Heart left ventricle (tissue), 16 donors: ENCODE measurements around the gene NHLRC2. TPM values are rescaled to one million over a fixed set of nuclear protein-coding genes. Genes with fewer than 3 reads are reported as not detected.
"Not testable (repeated sequence)": the region's sequence is repeated elsewhere in the genome, so short reads cannot be mapped to it uniquely, and the experiment has no call there.

Source experiments
- ATAC-seq, 4 donors: fragments of 200-7000 bp; cut with Tn5 transposase; one replicate each; pipeline ENCODE4 v1.9.1; 2020 to 2022; ENCODE audit warnings: moderate library complexity in 4 of 4, mild to moderate bottlenecking in 3 of 4, moderate number of reproducible peaks in 1 of 4
- DNase-seq, 5 donors: peaks; one replicate each; pipeline ENCODE4 v3.0.0-alpha.2; 2020
- H3K27ac ChIP-seq, 12 donors: fragments of 200-600 bp; sonication (generic) in 4 of 12; one replicate each; pipeline versions ENCODE4 v1.5.0 to v1.8.0; 2016 to 2022; ENCODE audit warnings: mild to moderate bottlenecking in 2 of 12
- H3K27me3 ChIP-seq, 9 donors: fragments of 200-600 bp; sonication (generic) in 2 of 9; one replicate each; pipeline versions ENCODE4 v1.5.1 to v1.8.0; 2016 to 2022; ENCODE audit warnings: mild to moderate bottlenecking in 3 of 9
- H3K36me3 ChIP-seq, 9 donors: fragments of 200-600 bp; sonication (generic) in 2 of 9; one replicate each; pipeline versions ENCODE4 v1.5.0 to v1.8.0; 2018 to 2022; ENCODE audit warnings: mild to moderate bottlenecking in 2 of 9
- H3K4me1 ChIP-seq, 12 donors: fragments of 200-600 bp; sonication (generic) in 4 of 12; one replicate each; pipeline versions ENCODE4 v1.5.0 to v1.8.0; 2016 to 2022; ENCODE audit warnings: mild to moderate bottlenecking in 3 of 12
- H3K4me3 ChIP-seq, 12 donors: fragments of 200-600 bp; sonication (generic) in 4 of 12; one replicate each; pipeline versions ENCODE4 v1.5.0 to v1.8.0; 2017 to 2022; ENCODE audit warnings: mild to moderate bottlenecking in 9 of 12, moderate library complexity in 4 of 12
- H3K9me3 ChIP-seq, 12 donors: fragments of 200-600 bp; sonication (generic) in 4 of 12; one replicate each; pipeline versions ENCODE4 v1.5.0 to v1.8.0; 2016 to 2022; ENCODE audit warnings: mild to moderate bottlenecking in 1 of 12
- CTCF ChIP-seq, 12 donors: fragments of 200-600 bp; sonication (generic) in 4 of 12; IDR thresholded peaks; one replicate each; pipeline versions ENCODE4 v1.5.0 to v1.8.0; 2018 to 2022; ENCODE audit warnings: antibody characterized with exemption in 12 of 12, mild to moderate bottlenecking in 5 of 12
- POLR2A ChIP-seq, 2 donors: fragments of 450-650 bp; IDR thresholded peaks; one replicate each; pipeline ENCODE4 v1.6.1; 2017; ENCODE audit warnings: antibody characterized with exemption in 2 of 2, mild to moderate bottlenecking in 2 of 2, moderate library complexity in 2 of 2
- WGBS, 4 donors: extraction: QIAGEN DNeasy Blood & Tissue Kit in 2 of 4; methylation state at CpG; one replicate each; pipeline versions ENCODE4 v1.1.5 to v1.1.7; 2013 to 2018; 5-methylcytosine and 5-hydroxymethylcytosine counted together
- intact Hi-C, 10 donors: fragments of 100-400 bp; cut with DNase I; formaldehyde crosslinking; loops; one replicate each; pipeline versions ENCODE4 v1.11.1 to v1.14.2; 2022
- polyA plus RNA-seq, 2 donors: library from polyadenylated mRNA; stranded (reverse); fragments of 200-250 nt; gene quantifications; one replicate each; pipeline ENCODE4 v1.2.3, GENCODE V29; 2013
- total RNA-seq, 9 donors: library from RNA; depleted of rRNA in 2 of 9; stranded (reverse); fragments of >200 nt in 2 of 9; fragmentation: NEBNext Ultra II Directional in 3 of 9; extraction: Animal tissue kit (Norgen Biotek cat#: 25700) in 3 of 9; gene quantifications; one replicate each; pipeline versions ENCODE4 v1.1.0 to v1.2.4, GENCODE V29; 2016 to 2023
- donor health status: ischemic (EF 13 %, LVEDD 7.1; RV severe dilation, severe dysfunction).
- donor health status: healthy with polysubstance abuse.
- donor health status: DM: no; HTN: yes; CAD: no.
- donor health status: DM: no; HTN: no; CAD: no.
- donor health status: ischemic (EF 25% LVEDD 6.9; RV normal size, moderate dysfunction).
- donor health status: ischemic (EF 25% LVEDD 5.7; RV mildly dilated, moderate dysfunction).
- donor health status: healthy.
- donor health status: DM: yes; HTN: yes; CAD: no.
- donor health status: ischemic (EF 35%, LVEDD 5.7; RV mildly dilated, moderate dysfunction).
- donor health status: nonischemic (EF 11% LVEDD 7.7; RV severe dilation, severe dysfunction).
- donor health status: DM: yes; HTN: yes; CAD: no.
- donor health status: PGD.
- donor health status: ischemic (EF 29% LVEDD 5.4; RV normal size, mild dysfunction).
- donor health status: nonischemic (EF 23%, LVEDD 6.1; RV moderate dilation, normal function).

NHLRC2 gene
- total and polyA plus RNA-seq, 11 donors, result 13.0 to 105 (median 76.1) TPM

- Histone ChIP-seq H3K9me3 (no peaks in the 10 kb centered on the region), H3K4me1 (no peaks in the 10 kb centered on the region), H3K4me3 (no peak overlapping the region), H3K36me3 (no peaks in the 10 kb centered on the region), H3K27ac (no peak overlapping the region), H3K27me3 (no peaks in the 10 kb centered on the region)
- TF ChIP-seq CTCF (IDR thresholded peaks at IDR 0.05) (no peak), POLR2A (IDR thresholded peaks at IDR 0.05) (no peak)
- WGBS, 4 donors, result 81% methylated on average over 7 of the region's 7 CpGs
- DNase-seq (no peak), ATAC-seq (no peak)
- intact Hi-C loops, result no loop called here
Measured at GRCh38 chr10:113937756-113938155, 83.3 kb downstream of the NHLRC2 start.

GRCh38 chr10:113939212-113939860 lies 84.9 kb downstream of the NHLRC2 start:
- Histone ChIP-seq H3K9me3 (no peaks in the 10 kb centered on the region), H3K36me3 (no peaks in the 10 kb centered on the region), H3K27me3 (no peaks in the 10 kb centered on the region), H3K27ac (no peak overlapping the region), H3K4me3 (no peak overlapping the region), H3K4me1 (no peaks in the 10 kb centered on the region)
- DNase-seq, result no peak
- 82 to 88% (median 85%) methylated on average over 7 of the region's 7 CpGs for WGBS, 4 donors
- no peak for ATAC-seq
- TF ChIP-seq CTCF (IDR thresholded peaks at IDR 0.05), result no peak
- no peak for TF ChIP-seq POLR2A (IDR thresholded peaks at IDR 0.05)
- intact Hi-C loops, result no loop called here

- Histone ChIP-seq H3K4me1 (no peaks in the 10 kb centered on the region), H3K9me3 (no peaks in the 10 kb centered on the region), H3K27ac (no peak overlapping the region), H3K4me3 (no peak overlapping the region), H3K27me3 (no peaks in the 10 kb centered on the region), H3K36me3 (no peaks in the 10 kb centered on the region)
- TF ChIP-seq CTCF (IDR thresholded peaks at IDR 0.05), result no peak
- ATAC-seq, result no peak
- WGBS, 4 donors, result 86 to 93% (median 90%) methylated on average over 4 of the region's 4 CpGs
- DNase-seq, result no peak
- intact Hi-C loops, result no loop called here
Measured at GRCh38 chr10:113941140-113941539, 86.7 kb downstream of the NHLRC2 start.

- 91 to 95% (median 94%) methylated on average over 7 of the region's 7 CpGs for WGBS, 4 donors
- H3K36me3 ChIP-seq, result not testable (repeated sequence)
Measured at GRCh38 chr10:113943196-113943595, 88.7 kb downstream of the NHLRC2 start.

More at GRCh38 chr10:113943196-113943595, 88.7 kb downstream of the NHLRC2 start:
- H3K9me3 ChIP-seq, ATAC-seq, H3K27me3 ChIP-seq, intact Hi-C loops, H3K27ac ChIP-seq, H3K4me3 ChIP-seq, DNase-seq: not testable (repeated sequence)
- H3K4me1 ChIP-seq, result peaks cover 0 to 13% (median 2%) of the 10 kb centered on the region in 12 donors
